Natural killer cell (primary cell): ENCODE data around the gene CTNNA2. TPM values are rescaled to one million over a fixed set of nuclear protein-coding genes. Genes with fewer than 3 reads are reported as not detected.

Experiments used
- ATAC-seq, 3 donors: fragments of 150-1000 bp in 2 of 3; fragments of 200-7000 bp in 1 of 3; cut with Tn5 transposase; 1 replicate in 1 of 3; 2 replicates in 2 of 3; pipeline ENCODE4 v1.10.0; 2021; ENCODE audit warnings: mild to moderate bottlenecking in 2 of 3, moderate library complexity in 2 of 3
- DNase-seq, 2 donors: peaks; one replicate each; pipeline versions ENCODE4 v3.0.0 to v3.0.0-alpha.2; 2013 to 2021; ENCODE audit warnings: mixed read lengths in 1 of 2
- H3K27ac ChIP-seq: one replicate; pipeline ENCODE4 v1.5.1; 2013; ENCODE audit warnings: mild to moderate bottlenecking, low read length
- H3K27me3 ChIP-seq: one replicate; pipeline ENCODE4 v1.6.1; 2013; ENCODE audit warnings: low read length; ENCODE audit not compliant: control insufficient read depth, insufficient read depth
- H3K36me3 ChIP-seq: one replicate; pipeline ENCODE4 v1.6.1; 2013; ENCODE audit warnings: low read length; ENCODE audit not compliant: control insufficient read depth, insufficient read depth
- H3K4me1 ChIP-seq: one replicate; pipeline ENCODE4 v1.6.1; 2013; ENCODE audit warnings: low read length; ENCODE audit not compliant: control insufficient read depth, insufficient read depth
- H3K4me3 ChIP-seq: one replicate; pipeline ENCODE4 v1.5.1; 2013; ENCODE audit warnings: low read length
- H3K9me3 ChIP-seq: one replicate; pipeline ENCODE4 v1.6.1; 2013; ENCODE audit warnings: low read length; ENCODE audit not compliant: control insufficient read depth, insufficient read depth
- H3K27ac Mint-ChIP-seq, 2 donors: one replicate each; pipeline ENCODE4 v1.8.0; 2022; ENCODE audit warnings: mild to moderate bottlenecking in 2 of 2, mixed read lengths in 2 of 2, moderate library complexity in 1 of 2
- H3K27me3 Mint-ChIP-seq, 2 donors: one replicate each; pipeline ENCODE4 v1.8.0; 2022; ENCODE audit warnings: low read depth in 2 of 2, mixed read lengths in 2 of 2
- H3K36me3 Mint-ChIP-seq: one replicate; pipeline ENCODE4 v1.8.0; 2022; ENCODE audit warnings: mixed read lengths
- H3K4me1 Mint-ChIP-seq, 2 donors: one replicate each; pipeline ENCODE4 v1.8.0; 2022; ENCODE audit warnings: mixed read lengths in 2 of 2
- H3K4me3 Mint-ChIP-seq: one replicate; pipeline ENCODE4 v1.8.0; 2022; ENCODE audit warnings: mild to moderate bottlenecking, moderate library complexity, mixed read lengths
- H3K9me3 Mint-ChIP-seq, 2 donors: one replicate each; pipeline ENCODE4 v1.8.0; 2022; ENCODE audit warnings: mixed read lengths in 2 of 2
- WGBS: methylation state at CpG from one replicate; pipeline ENCODE4 v1.1.7; 2013; ENCODE audit warnings: missing lambda C conversion rate; ENCODE audit not compliant: insufficient coverage; 5-methylcytosine and 5-hydroxymethylcytosine counted together
- intact Hi-C: fragments of 100-400 bp; cut with micrococcal nuclease; formaldehyde crosslinking; loops from one replicate; pipeline ENCODE4 v1.14.2; 2022
- total RNA-seq, 4 donors: library from RNA; stranded (reverse); fragments of 120-200 nt in 1 of 4; gene quantifications; one replicate each; pipeline versions ENCODE4 v1.2.3 to v1.2.4, GENCODE V29; 2013 to 2022
- TF ChIP-seq, protein P1 (sequence below): fragments of 200-600 bp; IDR thresholded peaks from one replicate; pipeline ENCODE4 v1.8.0; 2022; ENCODE audit warnings: antibody characterized with exemption

The CTNNA2 gene
- total RNA-seq, 3 donors from 2014 or later (not counting 1 experiment from before 2014, with no cell fraction given): not detected

DNA sequence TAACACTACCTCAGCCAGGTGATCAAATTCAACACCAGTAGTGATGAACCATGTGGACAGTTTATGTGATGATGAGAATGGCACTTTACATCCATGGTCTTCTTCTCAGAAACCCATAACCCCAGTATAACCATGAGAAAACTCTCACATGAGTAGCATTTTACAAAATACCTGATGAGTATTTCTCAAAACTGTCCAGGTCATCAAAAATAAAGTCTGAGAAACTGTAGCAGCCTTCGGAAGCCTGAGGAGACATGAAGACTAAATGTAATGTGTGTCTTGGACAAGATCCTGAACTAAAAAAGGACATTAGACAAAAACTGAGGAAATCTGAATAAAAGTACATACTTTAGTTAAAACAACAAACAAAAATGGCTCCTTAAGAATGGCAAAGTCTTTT is 108.9 kb downstream of the CTNNA2 start:
- no peak for ATAC-seq
- no peak overlapping the region for H3K4me3 ChIP-seq
- H3K36me3 ChIP-seq: no peaks in the 10 kb centered on the region
- no peak for DNase-seq
- no peaks in the 10 kb centered on the region for H3K27me3 ChIP-seq
- no peaks in the 10 kb centered on the region for H3K4me1 ChIP-seq
- no peak overlapping the region for H3K27ac Mint-ChIP-seq
- 100% methylated on average over 1 of the region's 1 CpG for WGBS
- intact Hi-C loops: no loop called here
- H3K4me3 Mint-ChIP-seq: no peak overlapping the region
- H3K4me1 Mint-ChIP-seq: no peaks in the 10 kb centered on the region
- peaks cover 21 to 22% of the 10 kb centered on the region in 2 donors for H3K9me3 Mint-ChIP-seq
- TF ChIP-seq, protein P1, sequence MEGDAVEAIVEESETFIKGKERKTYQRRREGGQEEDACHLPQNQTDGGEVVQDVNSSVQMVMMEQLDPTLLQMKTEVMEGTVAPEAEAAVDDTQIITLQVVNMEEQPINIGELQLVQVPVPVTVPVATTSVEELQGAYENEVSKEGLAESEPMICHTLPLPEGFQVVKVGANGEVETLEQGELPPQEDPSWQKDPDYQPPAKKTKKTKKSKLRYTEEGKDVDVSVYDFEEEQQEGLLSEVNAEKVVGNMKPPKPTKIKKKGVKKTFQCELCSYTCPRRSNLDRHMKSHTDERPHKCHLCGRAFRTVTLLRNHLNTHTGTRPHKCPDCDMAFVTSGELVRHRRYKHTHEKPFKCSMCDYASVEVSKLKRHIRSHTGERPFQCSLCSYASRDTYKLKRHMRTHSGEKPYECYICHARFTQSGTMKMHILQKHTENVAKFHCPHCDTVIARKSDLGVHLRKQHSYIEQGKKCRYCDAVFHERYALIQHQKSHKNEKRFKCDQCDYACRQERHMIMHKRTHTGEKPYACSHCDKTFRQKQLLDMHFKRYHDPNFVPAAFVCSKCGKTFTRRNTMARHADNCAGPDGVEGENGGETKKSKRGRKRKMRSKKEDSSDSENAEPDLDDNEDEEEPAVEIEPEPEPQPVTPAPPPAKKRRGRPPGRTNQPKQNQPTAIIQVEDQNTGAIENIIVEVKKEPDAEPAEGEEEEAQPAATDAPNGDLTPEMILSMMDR: no peak
- no peaks in the 10 kb centered on the region for H3K27me3 Mint-ChIP-seq
- H3K27ac ChIP-seq: no peak overlapping the region
- peaks cover 6% of the 10 kb centered on the region for H3K9me3 ChIP-seq
- peaks cover 8% of the 10 kb centered on the region for H3K36me3 Mint-ChIP-seq

DNA sequence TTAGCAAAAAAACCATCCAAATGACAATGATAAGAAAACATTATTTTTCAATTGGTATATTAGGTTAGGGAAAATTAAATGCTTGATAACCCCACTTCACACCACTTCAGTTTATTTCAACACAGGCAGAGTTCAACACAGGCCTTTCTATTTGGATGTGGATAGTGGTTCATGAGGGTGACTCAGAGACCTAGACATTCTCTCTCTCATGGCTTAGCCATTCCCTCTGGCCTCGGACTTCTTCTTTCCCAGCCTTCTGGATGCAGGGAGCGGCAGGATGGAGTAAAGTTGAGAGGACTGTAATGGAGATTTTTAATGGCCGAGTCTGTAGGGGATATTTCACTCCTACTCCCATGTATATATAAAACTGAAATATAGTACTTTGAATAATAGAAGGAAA is 109.7 kb downstream of the CTNNA2 start:
- Mint-ChIP-seq H3K36me3 (peaks cover 8% of the 10 kb centered on the region), H3K9me3 (peaks cover 18 to 25% of the 10 kb centered on the region in 2 donors), H3K4me3 (no peak overlapping the region), H3K4me1 (no peaks in the 10 kb centered on the region), H3K27me3 (no peaks in the 10 kb centered on the region), H3K27ac (no peak overlapping the region)
- H3K27ac ChIP-seq: no peak overlapping the region
- TF ChIP-seq, protein P1: no peak
- no peaks in the 10 kb centered on the region for H3K36me3 ChIP-seq
- intact Hi-C loops: no loop called here
- peaks cover 6% of the 10 kb centered on the region for H3K9me3 ChIP-seq
- no peaks in the 10 kb centered on the region for H3K27me3 ChIP-seq
- DNase-seq: no peak
- ATAC-seq: no peak
- H3K4me3 ChIP-seq: no peak overlapping the region
- no peaks in the 10 kb centered on the region for H3K4me1 ChIP-seq
- WGBS: no CpG with 5 or more reads among the region's 3 CpGs

DNA sequence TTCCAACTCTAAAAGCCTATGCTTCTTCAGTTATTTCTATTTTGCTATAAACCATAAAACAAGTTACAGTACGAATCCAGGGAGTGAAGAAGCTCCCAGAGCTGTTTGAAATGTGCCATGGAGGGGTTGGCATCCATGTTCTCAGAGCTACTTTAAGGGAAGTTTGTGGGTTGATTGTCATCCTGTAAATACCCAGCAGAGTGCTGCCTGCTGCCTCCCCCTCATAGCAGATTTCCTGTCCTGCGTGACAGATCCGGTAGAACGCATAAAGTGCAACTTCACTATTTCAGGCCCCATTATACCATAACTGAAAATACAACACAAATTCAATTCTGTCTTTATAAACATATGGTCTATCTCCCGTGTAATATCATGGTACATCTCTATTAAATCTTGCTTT is 114.4 kb downstream of the CTNNA2 start:
- Histone ChIP-seq H3K36me3 (no peaks in the 10 kb centered on the region), H3K4me3 (no peak overlapping the region), H3K27me3 (no peaks in the 10 kb centered on the region), H3K9me3 (peaks cover 2% of the 10 kb centered on the region), H3K27ac (no peak overlapping the region), H3K4me1 (no peaks in the 10 kb centered on the region)
- peaks cover 8% of the 10 kb centered on the region for H3K36me3 Mint-ChIP-seq
- no peak for ATAC-seq
- no peak overlapping the region for H3K4me3 Mint-ChIP-seq
- H3K9me3 Mint-ChIP-seq: peaks cover 24% of the 10 kb centered on the region in 2 donors
- no peak for DNase-seq
- intact Hi-C loops: no loop called here
- no peaks in the 10 kb centered on the region for H3K27me3 Mint-ChIP-seq
- H3K4me1 Mint-ChIP-seq: no peaks in the 10 kb centered on the region
- H3K27ac Mint-ChIP-seq: no peak overlapping the region
- TF ChIP-seq, protein P1: no peak
- WGBS: 34% methylated on average over 4 of the region's 5 CpGs

DNA sequence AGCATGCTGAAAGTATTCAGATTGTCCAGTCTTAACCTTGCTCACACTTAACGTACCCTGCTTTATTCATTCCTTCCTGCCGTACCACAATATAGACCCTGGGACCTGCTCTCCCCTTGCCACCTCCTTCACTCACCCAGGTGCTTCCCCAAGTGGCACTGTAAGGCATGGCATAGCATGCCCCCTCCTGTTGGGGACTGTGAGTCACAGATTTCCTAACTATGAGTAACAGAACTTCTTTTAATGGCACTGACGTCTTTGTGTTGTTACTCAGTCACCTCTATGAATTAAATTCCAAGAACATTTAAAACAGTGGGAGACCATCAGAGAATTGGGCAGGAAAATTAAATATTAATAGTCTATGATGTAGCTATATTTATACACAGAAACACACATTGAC is 117.2 kb downstream of the CTNNA2 start:
- H3K27ac ChIP-seq: no peak overlapping the region
- no peak overlapping the region for H3K4me3 ChIP-seq
- H3K27me3 ChIP-seq: no peaks in the 10 kb centered on the region
- peaks cover 2% of the 10 kb centered on the region for H3K9me3 ChIP-seq
- Mint-ChIP-seq H3K36me3 (peaks cover 10% of the 10 kb centered on the region), H3K4me1 (no peaks in the 10 kb centered on the region), H3K27me3 (no peaks in the 10 kb centered on the region), H3K4me3 (no peak overlapping the region), H3K9me3 (peaks cover 26 to 28% of the 10 kb centered on the region in 2 donors), H3K27ac (no peak overlapping the region)
- intact Hi-C loops: no loop called here
- no peaks in the 10 kb centered on the region for H3K4me1 ChIP-seq
- DNase-seq: no peak
- H3K36me3 ChIP-seq: no peaks in the 10 kb centered on the region
- no peak for ATAC-seq
- WGBS: 90% methylated on average over 2 of the region's 3 CpGs
- TF ChIP-seq, protein P1: no peak
